CD4-positive, alpha-beta T cell (primary cell): ENCODE data around the gene POLE4. TPM values are rescaled to one million over a fixed set of nuclear protein-coding genes. Genes with fewer than 3 reads are reported as not detected.

Experiments used
- ATAC-seq: fragments of 200-7000 bp; cut with Tn5 transposase; one replicate; pipeline ENCODE4 v1.10.0; 2022; ENCODE audit warnings: mild to moderate bottlenecking; ENCODE audit not compliant: poor library complexity
- CTCF ChIA-PET: fragments of 350-600 bp; sonication (Branson Sonifier 250); formaldehyde crosslinking; loops from one replicate; lab custom pipeline; 2021; ENCODE audit warnings: antibody characterized with exemption, inconsistent platforms; lab: Charles Lee
- POLR2A ChIA-PET: fragments of 350-600 bp; sonication (Branson Sonifier 250); formaldehyde crosslinking; loops from one replicate; lab custom pipeline; 2021; ENCODE audit warnings: antibody characterized with exemption, inconsistent platforms; lab: Charles Lee
- DNase-seq, 14 experiments: peaks; one replicate each; pipeline ENCODE4 v3.0.0-alpha.2; 2013 to 2020; ENCODE audit warnings: mixed read lengths in 2 of 14
- H3K27ac ChIP-seq, 2 donors: one replicate each; pipeline versions ENCODE4 v1.5.1 to v1.7.0; 2013; ENCODE audit warnings: low read length in 2 of 2, low read depth in 1 of 2, mild to moderate bottlenecking in 1 of 2
- H3K27me3 ChIP-seq, 2 experiments: 1 replicate in 1 of 2; 2 replicates in 1 of 2; pipeline versions ENCODE4 v1.6.1 to v1.7.0; 2013; ENCODE audit warnings: low read length in 2 of 2, control low read depth in 1 of 2, mild to moderate bottlenecking in 1 of 2, moderate library complexity in 1 of 2; ENCODE audit not compliant: insufficient read depth in 2 of 2, control insufficient read depth in 1 of 2
- H3K36me3 ChIP-seq: one replicate; pipeline ENCODE4 v1.6.1; 2013; ENCODE audit warnings: low read length, control low read depth; ENCODE audit not compliant: insufficient read depth
- H3K4me1 ChIP-seq: one replicate; pipeline ENCODE4 v1.6.1; 2013; ENCODE audit warnings: low read length, control low read depth; ENCODE audit not compliant: insufficient read depth
- H3K4me3 ChIP-seq: one replicate; pipeline ENCODE4 v1.5.1; 2013; ENCODE audit warnings: mild to moderate bottlenecking, low read length, moderate library complexity
- H3K9me3 ChIP-seq, 2 experiments: 1 replicate in 1 of 2; 2 replicates in 1 of 2; pipeline versions ENCODE4 v1.6.1 to v1.7.0; 2013; ENCODE audit warnings: low read length in 2 of 2, mild to moderate bottlenecking in 2 of 2, control low read depth in 1 of 2, moderate library complexity in 1 of 2; ENCODE audit not compliant: control insufficient read depth in 1 of 2, insufficient read depth in 1 of 2
- H3K27ac Mint-ChIP-seq: one replicate; pipeline ENCODE4 v1.8.0; 2020; ENCODE audit warnings: mixed read lengths
- H3K27me3 Mint-ChIP-seq: one replicate; pipeline ENCODE4 v1.8.0; 2021; ENCODE audit warnings: mixed read lengths
- H3K36me3 Mint-ChIP-seq: one replicate; pipeline ENCODE4 v1.8.0; 2021; ENCODE audit warnings: low read depth, mixed read lengths
- H3K4me1 Mint-ChIP-seq: one replicate; pipeline ENCODE4 v1.8.0; 2021; ENCODE audit warnings: low read depth, mixed read lengths
- H3K4me3 Mint-ChIP-seq: one replicate; pipeline ENCODE4 v1.8.0; 2020; ENCODE audit warnings: mild to moderate bottlenecking, mixed read lengths
- H3K9me3 Mint-ChIP-seq: one replicate; pipeline ENCODE4 v1.8.0; 2020; ENCODE audit warnings: mixed read lengths
- intact Hi-C, 2 experiments: fragments of 100-400 bp; cut with DNase I in 1 of 2; cut with micrococcal nuclease in 1 of 2; formaldehyde crosslinking; loops; one replicate each; pipeline versions ENCODE4 v1.15.1 to v1.9.0; 2023 to 2025; cut with DNase I, micrococcal nuclease
- total RNA-seq, 174 experiments: library from RNA in 2 of 174; stranded (reverse) in 2 of 174; gene quantifications; one replicate each; pipeline ENCODE4 v1.2.3 and lab custom pipeline; 2021 to 2026
- TF ChIP-seq, protein P1 (sequence below): fragments of 200-600 bp; IDR thresholded peaks from one replicate; pipeline ENCODE4 v1.8.0; 2022; ENCODE audit warnings: antibody characterized with exemption, mild to moderate bottlenecking

The POLE4 gene
- total RNA-seq, 2 experiments from 2014 or later, result 34.9 to 38.4 TPM

GRCh38 chr2:74948779-74949178, 9.7 kb upstream of the POLE4 start:
- no peaks in the 10 kb centered on the region for H3K36me3 ChIP-seq
- TF ChIP-seq, protein P1, sequence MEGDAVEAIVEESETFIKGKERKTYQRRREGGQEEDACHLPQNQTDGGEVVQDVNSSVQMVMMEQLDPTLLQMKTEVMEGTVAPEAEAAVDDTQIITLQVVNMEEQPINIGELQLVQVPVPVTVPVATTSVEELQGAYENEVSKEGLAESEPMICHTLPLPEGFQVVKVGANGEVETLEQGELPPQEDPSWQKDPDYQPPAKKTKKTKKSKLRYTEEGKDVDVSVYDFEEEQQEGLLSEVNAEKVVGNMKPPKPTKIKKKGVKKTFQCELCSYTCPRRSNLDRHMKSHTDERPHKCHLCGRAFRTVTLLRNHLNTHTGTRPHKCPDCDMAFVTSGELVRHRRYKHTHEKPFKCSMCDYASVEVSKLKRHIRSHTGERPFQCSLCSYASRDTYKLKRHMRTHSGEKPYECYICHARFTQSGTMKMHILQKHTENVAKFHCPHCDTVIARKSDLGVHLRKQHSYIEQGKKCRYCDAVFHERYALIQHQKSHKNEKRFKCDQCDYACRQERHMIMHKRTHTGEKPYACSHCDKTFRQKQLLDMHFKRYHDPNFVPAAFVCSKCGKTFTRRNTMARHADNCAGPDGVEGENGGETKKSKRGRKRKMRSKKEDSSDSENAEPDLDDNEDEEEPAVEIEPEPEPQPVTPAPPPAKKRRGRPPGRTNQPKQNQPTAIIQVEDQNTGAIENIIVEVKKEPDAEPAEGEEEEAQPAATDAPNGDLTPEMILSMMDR, result no peak
- no peak for DNase-seq
- Mint-ChIP-seq H3K27me3 (no peaks in the 10 kb centered on the region), H3K27ac (no peak overlapping the region), H3K36me3 (peaks cover 45% of the 10 kb centered on the region), H3K4me1 (no peaks in the 10 kb centered on the region), H3K9me3 (peaks cover 2% of the 10 kb centered on the region), H3K4me3 (no peak overlapping the region)
- H3K4me1 ChIP-seq, result no peaks in the 10 kb centered on the region
- H3K27ac ChIP-seq, result no peak overlapping the region
- ATAC-seq, result no peak
- ChIA-PET POLR2A (no interaction called here), CTCF (interaction anchor here (0.6 kb wide), 1 partner anchor 41 kb away, joined by 3 read pairs; no protein-coding TSS in a partner anchor)
- no peak overlapping the region for H3K4me3 ChIP-seq
- intact Hi-C loops, result no loop called here
- peaks cover 0 to 3% of the 10 kb centered on the region in 2 experiments for H3K9me3 ChIP-seq
- peaks cover 0 to 5% of the 10 kb centered on the region in 2 experiments for H3K27me3 ChIP-seq

DNA sequence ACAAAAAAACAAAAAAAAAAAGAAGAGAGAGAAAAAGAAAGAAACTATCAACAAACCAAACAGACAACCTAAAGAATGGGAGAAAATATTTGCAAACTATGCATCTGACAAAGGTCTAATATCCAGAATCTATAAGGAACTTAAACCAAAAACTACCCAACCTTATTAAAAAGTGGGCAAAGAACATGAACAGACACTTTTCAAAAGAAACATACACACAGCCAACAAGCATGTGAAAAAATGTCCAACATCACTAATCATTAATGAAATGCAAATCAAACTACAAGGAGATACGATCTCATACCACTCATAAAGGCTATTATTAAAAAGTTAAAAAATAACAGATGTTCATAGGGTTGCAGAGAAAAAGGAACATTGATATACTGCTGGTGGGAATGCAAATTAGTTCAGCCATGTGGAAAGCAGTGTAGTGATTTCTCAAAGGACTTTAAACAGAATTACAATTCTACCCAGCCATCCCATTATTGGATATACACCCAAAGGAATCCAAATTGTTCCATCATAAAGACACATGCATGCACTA, 7.2 kb upstream of the POLE4 start:
- no peak overlapping the region for H3K4me3 Mint-ChIP-seq
- peaks cover 17% of the 10 kb centered on the region for H3K4me1 Mint-ChIP-seq

GRCh38 chr2:74952575-74952974, 5.9 kb upstream of the POLE4 start:
- peaks cover 2% of the 10 kb centered on the region for H3K9me3 Mint-ChIP-seq
- no peak overlapping the region for H3K4me3 Mint-ChIP-seq
- no peak overlapping the region for H3K27ac ChIP-seq
- no peaks in the 10 kb centered on the region for H3K36me3 ChIP-seq
- ChIA-PET POLR2A (no interaction called here), CTCF (no interaction called here)
- DNase-seq, result no peak
- peaks cover 0 to 3% of the 10 kb centered on the region in 2 experiments for H3K27me3 ChIP-seq
- peaks cover 59% of the 10 kb centered on the region for H3K36me3 Mint-ChIP-seq
- H3K4me1 Mint-ChIP-seq, result peaks cover 23% of the 10 kb centered on the region
- no peak overlapping the region for H3K27ac Mint-ChIP-seq
- ATAC-seq, result no peak
- intact Hi-C loops, result loop anchor here (5.0 to 10.0 kb wide), 3 partner anchors 108 to 1668 kb away; partner anchors contain the start of gene FBXO41 (in 1 of the 2)
- no peaks in the 10 kb centered on the region for H3K27me3 Mint-ChIP-seq
- peaks cover 3% of the 10 kb centered on the region for H3K4me1 ChIP-seq
- H3K9me3 ChIP-seq, result peaks cover 0 to 3% of the 10 kb centered on the region in 2 experiments
- no peak overlapping the region for H3K4me3 ChIP-seq
- TF ChIP-seq, protein P1, result no peak

More for the DNA sequence above, 7.2 kb upstream of the POLE4 start:
- ChIA-PET POLR2A (no interaction called here), CTCF (no interaction called here)
- peaks cover 3% of the 10 kb centered on the region for H3K4me1 ChIP-seq
- peaks cover 0 to 5% of the 10 kb centered on the region in 2 experiments for H3K27me3 ChIP-seq
- peaks cover 2% of the 10 kb centered on the region for H3K9me3 Mint-ChIP-seq
- no peaks in the 10 kb centered on the region for H3K36me3 ChIP-seq
- intact Hi-C loops, result loop anchor here (5.0 to 10.0 kb wide), 3 partner anchors 106 to 1666 kb away; partner anchors contain the start of gene FBXO41 (in 1 of the 2)
- TF ChIP-seq, protein P1, result no peak
- H3K4me3 ChIP-seq, result no peak overlapping the region
- peaks cover 59% of the 10 kb centered on the region for H3K36me3 Mint-ChIP-seq
- H3K27ac Mint-ChIP-seq, result no peak overlapping the region
- no peaks in the 10 kb centered on the region for H3K27me3 Mint-ChIP-seq
- H3K9me3 ChIP-seq, result peaks cover 0 to 3% of the 10 kb centered on the region in 2 experiments
- no peak overlapping the region for H3K27ac ChIP-seq
- no peak for DNase-seq
- no peak for ATAC-seq
